Ovary (tissue), 3 donors: ENCODE measurements around the gene NTRK3.

ENCODE experiments used
- EP300 ChIP-seq: sonication (generic); formaldehyde crosslinking; IDR thresholded peaks from one replicate; pipeline ENCODE4 v1.6.1; 2017; ENCODE audit warnings: antibody characterized with exemption
- POLR2A ChIP-seq: fragments of 450-650 bp; IDR thresholded peaks from one replicate; pipeline ENCODE4 v1.6.1; 2017; ENCODE audit warnings: antibody characterized with exemption, mild to moderate bottlenecking, moderate library complexity
- TF ChIP-seq, protein P1 (sequence below), 3 donors: fragments of 450-650 bp in 2 of 3; fragments of 200-600 bp in 1 of 3; IDR thresholded peaks; one replicate each; pipeline versions ENCODE4 v1.5.1 to v1.8.0; 2016 to 2022; ENCODE audit warnings: antibody characterized with exemption in 3 of 3, mild to moderate bottlenecking in 1 of 3
- donor health status: DM: no; HTN: no; CAD: no.

DNA sequence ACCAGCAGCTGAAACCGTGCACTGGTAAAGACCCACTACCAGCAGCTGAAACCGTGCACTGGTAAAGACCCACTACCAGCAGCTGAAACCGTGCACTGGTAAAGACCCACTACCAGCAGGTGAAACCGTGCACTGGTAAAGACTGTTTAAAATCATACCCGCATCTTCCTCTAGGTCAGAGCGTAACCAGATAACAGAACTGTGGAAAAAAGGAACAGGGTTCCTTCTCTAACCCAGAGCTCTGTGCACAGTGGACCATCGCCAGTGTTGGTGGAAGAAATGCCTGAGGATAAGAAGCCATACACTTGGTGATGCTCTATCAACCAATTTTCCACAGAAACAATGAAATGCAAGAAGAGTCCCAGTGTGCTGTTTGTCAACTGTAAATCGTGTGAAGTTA lies 243.4 kb downstream of the NTRK3 start:
- TF ChIP-seq, protein P1, sequence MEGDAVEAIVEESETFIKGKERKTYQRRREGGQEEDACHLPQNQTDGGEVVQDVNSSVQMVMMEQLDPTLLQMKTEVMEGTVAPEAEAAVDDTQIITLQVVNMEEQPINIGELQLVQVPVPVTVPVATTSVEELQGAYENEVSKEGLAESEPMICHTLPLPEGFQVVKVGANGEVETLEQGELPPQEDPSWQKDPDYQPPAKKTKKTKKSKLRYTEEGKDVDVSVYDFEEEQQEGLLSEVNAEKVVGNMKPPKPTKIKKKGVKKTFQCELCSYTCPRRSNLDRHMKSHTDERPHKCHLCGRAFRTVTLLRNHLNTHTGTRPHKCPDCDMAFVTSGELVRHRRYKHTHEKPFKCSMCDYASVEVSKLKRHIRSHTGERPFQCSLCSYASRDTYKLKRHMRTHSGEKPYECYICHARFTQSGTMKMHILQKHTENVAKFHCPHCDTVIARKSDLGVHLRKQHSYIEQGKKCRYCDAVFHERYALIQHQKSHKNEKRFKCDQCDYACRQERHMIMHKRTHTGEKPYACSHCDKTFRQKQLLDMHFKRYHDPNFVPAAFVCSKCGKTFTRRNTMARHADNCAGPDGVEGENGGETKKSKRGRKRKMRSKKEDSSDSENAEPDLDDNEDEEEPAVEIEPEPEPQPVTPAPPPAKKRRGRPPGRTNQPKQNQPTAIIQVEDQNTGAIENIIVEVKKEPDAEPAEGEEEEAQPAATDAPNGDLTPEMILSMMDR (IDR thresholded peaks at IDR 0.05) = no peak
- no peak for TF ChIP-seq POLR2A
- TF ChIP-seq EP300 = no peak
